ENCODE results near the gene CLEC4A. TPM values are rescaled to one million over a fixed set of nuclear protein-coding genes. Genes with fewer than 3 reads are reported as not detected.
"Not testable (repeated sequence)": the region's sequence is repeated elsewhere in the genome, so short reads cannot be mapped to it uniquely, and the experiment has no call there.

CLEC4A gene
- total RNA-seq, 2 experiments from 2014 or later: 0.74 to 0.83 TPM

GRCh38 chr12:8089716-8090115 is 33.7 kb upstream of the CLEC4A start:
- no peaks in the 10 kb centered on the region for H3K27me3 Mint-ChIP-seq
- no peak overlapping the region for H3K4me3 Mint-ChIP-seq
- ATAC-seq (ENCODE audit: low read depth): no peak

GRCh38 chr12:8093291-8093690 is 30.1 kb upstream of the CLEC4A start:
- Mint-ChIP-seq H3K9me3 (no peaks in the 10 kb centered on the region), H3K27me3 (no peaks in the 10 kb centered on the region), H3K27ac (no peak overlapping the region), H3K36me3 (peaks cover 40% of the 10 kb centered on the region), H3K4me3 (no peak overlapping the region), H3K4me1 (peaks cover 20% of the 10 kb centered on the region)
- DNase-seq: no peak
- no peak for ATAC-seq (ENCODE audit: low read depth)
- POLR2A ChIA-PET: interaction anchor here (0.7 kb wide), 1 partner anchor 11 kb away, joined by 4 read pairs; no protein-coding TSS in a partner anchor

More at GRCh38 chr12:8089716-8090115, 33.7 kb upstream of the CLEC4A start:
- Mint-ChIP-seq H3K4me1 (peaks cover 27% of the 10 kb centered on the region), H3K9me3 (no peaks in the 10 kb centered on the region), H3K27ac (no peak overlapping the region), H3K36me3 (peaks cover 27% of the 10 kb centered on the region)
- no peak for DNase-seq
- POLR2A ChIA-PET: no interaction called here

GRCh38 chr12:8096281-8096915 is 27.0 kb upstream of the CLEC4A start:
- Mint-ChIP-seq H3K4me1 (peaks cover 14% of the 10 kb centered on the region), H3K9me3 (no peaks in the 10 kb centered on the region), H3K27ac (no peak overlapping the region), H3K36me3 (peaks cover 50% of the 10 kb centered on the region), H3K4me3 (no peak overlapping the region), H3K27me3 (no peaks in the 10 kb centered on the region)
- ATAC-seq (ENCODE audit: low read depth) (no peak), DNase-seq (no peak)
- POLR2A ChIA-PET: no interaction called here

- ATAC-seq (ENCODE audit: low read depth) (no peak), DNase-seq (no peak)
- POLR2A ChIA-PET: no interaction called here
- Mint-ChIP-seq H3K36me3 (peaks cover 32% of the 10 kb centered on the region), H3K27ac (peak overlapping the region; percentile 52), H3K27me3 (no peaks in the 10 kb centered on the region), H3K9me3 (no peaks in the 10 kb centered on the region), H3K4me1 (peaks cover 8% of the 10 kb centered on the region), H3K4me3 (no peak overlapping the region)
These were observed 24.2 kb upstream of the CLEC4A start for GRCh38 chr12:8099235-8099634.

- Mint-ChIP-seq H3K4me3 (no peak overlapping the region), H3K27ac (no peak overlapping the region), H3K27me3 (no peaks in the 10 kb centered on the region), H3K36me3 (peaks cover 18% of the 10 kb centered on the region), H3K4me1 (peaks cover 1% of the 10 kb centered on the region), H3K9me3 (no peaks in the 10 kb centered on the region)
- DNase-seq: peak; percentile 71
- POLR2A ChIA-PET: interaction anchor here (0.6 to 0.9 kb wide), 2 partner anchors 73 to 507 kb away, joined by 3 read pairs; no protein-coding TSS in a partner anchor
- ATAC-seq (ENCODE audit: low read depth): peak; percentile 66
These were observed 14.5 kb upstream of the CLEC4A start for GRCh38 chr12:8108808-8109398.

- H3K4me1 Mint-ChIP-seq; POLR2A ChIA-PET; H3K27ac Mint-ChIP-seq; ATAC-seq (ENCODE audit: low read depth); H3K4me3 Mint-ChIP-seq; H3K27me3 Mint-ChIP-seq; H3K36me3 Mint-ChIP-seq; DNase-seq; H3K9me3 Mint-ChIP-seq: not testable (repeated sequence)
These were observed 10.3 kb upstream of the CLEC4A start for GRCh38 chr12:8113117-8113516.

GRCh38 chr12:8120072-8120713 is 3.2 kb upstream of the CLEC4A start:
- Mint-ChIP-seq H3K4me1 (peaks cover 3% of the 10 kb centered on the region), H3K36me3 (peaks cover 9% of the 10 kb centered on the region), H3K27ac (no peak overlapping the region), H3K4me3 (no peak overlapping the region), H3K9me3 (no peaks in the 10 kb centered on the region), H3K27me3 (no peaks in the 10 kb centered on the region)
- no peak for ATAC-seq (ENCODE audit: low read depth)
- POLR2A ChIA-PET: no interaction called here
- no peak for DNase-seq

GRCh38 chr12:8127138-8127537 is 3.7 kb downstream of the CLEC4A start:
- Mint-ChIP-seq H3K4me3 (no peak overlapping the region), H3K27me3 (no peaks in the 10 kb centered on the region), H3K27ac (no peak overlapping the region), H3K9me3 (no peaks in the 10 kb centered on the region), H3K4me1 (peaks cover 12% of the 10 kb centered on the region), H3K36me3 (peaks cover 8% of the 10 kb centered on the region)
- peak; percentile 83 for ATAC-seq (ENCODE audit: low read depth)
- POLR2A ChIA-PET: no interaction called here
- no peak for DNase-seq

- H3K4me3 Mint-ChIP-seq; ATAC-seq (ENCODE audit: low read depth); DNase-seq; H3K36me3 Mint-ChIP-seq; H3K27me3 Mint-ChIP-seq; H3K9me3 Mint-ChIP-seq; POLR2A ChIA-PET; H3K27ac Mint-ChIP-seq; H3K4me1 Mint-ChIP-seq: not testable (repeated sequence)
These were observed 10.4 kb downstream of the CLEC4A start for GRCh38 chr12:8133636-8134397.

GRCh38 chr12:8134398-8134930 is 11.0 kb downstream of the CLEC4A start:
- H3K27ac Mint-ChIP-seq; H3K27me3 Mint-ChIP-seq; H3K4me1 Mint-ChIP-seq; H3K9me3 Mint-ChIP-seq; H3K4me3 Mint-ChIP-seq; POLR2A ChIA-PET; H3K36me3 Mint-ChIP-seq; ATAC-seq (ENCODE audit: low read depth); DNase-seq: not testable (repeated sequence)

GRCh38 chr12:8141647-8142046 is 18.2 kb downstream of the CLEC4A start:
- H3K27ac Mint-ChIP-seq; H3K4me3 Mint-ChIP-seq; H3K4me1 Mint-ChIP-seq; ATAC-seq (ENCODE audit: low read depth); DNase-seq; POLR2A ChIA-PET; H3K9me3 Mint-ChIP-seq; H3K27me3 Mint-ChIP-seq: not testable (repeated sequence)
- peaks cover 11% of the 10 kb centered on the region for H3K36me3 Mint-ChIP-seq

- H3K36me3 Mint-ChIP-seq: peaks cover 8% of the 10 kb centered on the region
- DNase-seq (no peak), ATAC-seq (ENCODE audit: low read depth) (no peak)
- no peaks in the 10 kb centered on the region for H3K4me1 Mint-ChIP-seq
- H3K27ac Mint-ChIP-seq: no peak overlapping the region
- H3K27me3 Mint-ChIP-seq: peaks cover 4% of the 10 kb centered on the region
- POLR2A ChIA-PET: no interaction called here
- H3K9me3 Mint-ChIP-seq: no peaks in the 10 kb centered on the region
- H3K4me3 Mint-ChIP-seq: no peak overlapping the region
These were observed 19.8 kb downstream of the CLEC4A start for GRCh38 chr12:8143261-8143660.

- Mint-ChIP-seq H3K27me3 (peaks cover 25% of the 10 kb centered on the region), H3K27ac (no peak overlapping the region), H3K36me3 (peaks cover 4% of the 10 kb centered on the region), H3K4me3 (no peak overlapping the region), H3K9me3 (peaks cover 2% of the 10 kb centered on the region), H3K4me1 (no peaks in the 10 kb centered on the region)
- POLR2A ChIA-PET: no interaction called here
- no peak for DNase-seq
- no peak for ATAC-seq (ENCODE audit: low read depth)
These were observed 22.5 kb downstream of the CLEC4A start for GRCh38 chr12:8145754-8146441.
